ENCODE data around the gene FMR1NB. TPM values are rescaled to one million over a fixed set of nuclear protein-coding genes. Genes with fewer than 3 reads are reported as not detected.

Gene FMR1NB
- total RNA-seq, 2 experiments from 2014 or later = not detected

GRCh38 chrX:147960722-147961121 lies 20.4 kb upstream of the FMR1NB start:
- no peaks in the 10 kb centered on the region for H3K4me1 Mint-ChIP-seq (ENCODE audit: low read depth)
- no peak overlapping the region for H3K27ac Mint-ChIP-seq
- ChIA-PET CTCF (no interaction called here), POLR2A (no interaction called here)
- H3K4me3 ChIP-seq (ENCODE audit: low read length) = no peak overlapping the region
- DNase-seq = no peak
- no peak for ATAC-seq (ENCODE audit: poor library complexity)
- no peaks in the 10 kb centered on the region for H3K36me3 Mint-ChIP-seq (ENCODE audit: low read depth)
- intact Hi-C loops (cut with DNase I, micrococcal nuclease) = no loop called here
- no peak overlapping the region for H3K27ac ChIP-seq (ENCODE audit: low read depth in 1 of 2, low read length in 2 of 2)
- no peaks in the 10 kb centered on the region for H3K9me3 ChIP-seq (ENCODE audit: control insufficient read depth in 1 of 2, insufficient read depth in 1 of 2, low read length in 2 of 2)
- H3K27me3 ChIP-seq (ENCODE audit: control insufficient read depth in 1 of 2, insufficient read depth in 2 of 2, low read length in 2 of 2) = no peaks in the 10 kb centered on the region
- no peaks in the 10 kb centered on the region for H3K36me3 ChIP-seq (ENCODE audit: insufficient read depth, low read length)
- no peaks in the 10 kb centered on the region for H3K9me3 Mint-ChIP-seq
- no peak overlapping the region for H3K4me3 Mint-ChIP-seq
- TF ChIP-seq, protein P1, sequence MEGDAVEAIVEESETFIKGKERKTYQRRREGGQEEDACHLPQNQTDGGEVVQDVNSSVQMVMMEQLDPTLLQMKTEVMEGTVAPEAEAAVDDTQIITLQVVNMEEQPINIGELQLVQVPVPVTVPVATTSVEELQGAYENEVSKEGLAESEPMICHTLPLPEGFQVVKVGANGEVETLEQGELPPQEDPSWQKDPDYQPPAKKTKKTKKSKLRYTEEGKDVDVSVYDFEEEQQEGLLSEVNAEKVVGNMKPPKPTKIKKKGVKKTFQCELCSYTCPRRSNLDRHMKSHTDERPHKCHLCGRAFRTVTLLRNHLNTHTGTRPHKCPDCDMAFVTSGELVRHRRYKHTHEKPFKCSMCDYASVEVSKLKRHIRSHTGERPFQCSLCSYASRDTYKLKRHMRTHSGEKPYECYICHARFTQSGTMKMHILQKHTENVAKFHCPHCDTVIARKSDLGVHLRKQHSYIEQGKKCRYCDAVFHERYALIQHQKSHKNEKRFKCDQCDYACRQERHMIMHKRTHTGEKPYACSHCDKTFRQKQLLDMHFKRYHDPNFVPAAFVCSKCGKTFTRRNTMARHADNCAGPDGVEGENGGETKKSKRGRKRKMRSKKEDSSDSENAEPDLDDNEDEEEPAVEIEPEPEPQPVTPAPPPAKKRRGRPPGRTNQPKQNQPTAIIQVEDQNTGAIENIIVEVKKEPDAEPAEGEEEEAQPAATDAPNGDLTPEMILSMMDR (IDR thresholded peaks at IDR 0.05) = no peak
- peaks cover 19% of the 10 kb centered on the region for H3K27me3 Mint-ChIP-seq
- no peaks in the 10 kb centered on the region for H3K4me1 ChIP-seq (ENCODE audit: insufficient read depth, low read length)

GRCh38 chrX:147962476-147962875 lies 18.7 kb upstream of the FMR1NB start:
- peaks cover 19% of the 10 kb centered on the region for H3K27me3 Mint-ChIP-seq
- TF ChIP-seq, protein P1 (IDR thresholded peaks at IDR 0.05) = no peak
- H3K27ac ChIP-seq (ENCODE audit: low read depth in 1 of 2, low read length in 2 of 2) = no peak overlapping the region
- no peaks in the 10 kb centered on the region for H3K36me3 Mint-ChIP-seq (ENCODE audit: low read depth)
- ChIA-PET CTCF (interaction anchor here (1.1 kb wide), 1 partner anchor 13 kb away, joined by 3 read pairs; no protein-coding TSS in a partner anchor), POLR2A (no interaction called here)
- intact Hi-C loops (cut with DNase I, micrococcal nuclease) = no loop called here
- H3K9me3 Mint-ChIP-seq = no peaks in the 10 kb centered on the region
- no peaks in the 10 kb centered on the region for H3K27me3 ChIP-seq (ENCODE audit: control insufficient read depth in 1 of 2, insufficient read depth in 2 of 2, low read length in 2 of 2)
- no peaks in the 10 kb centered on the region for H3K9me3 ChIP-seq (ENCODE audit: control insufficient read depth in 1 of 2, insufficient read depth in 1 of 2, low read length in 2 of 2)
- H3K4me3 Mint-ChIP-seq = no peak overlapping the region
- no peak for ATAC-seq (ENCODE audit: poor library complexity)
- no peaks in the 10 kb centered on the region for H3K4me1 ChIP-seq (ENCODE audit: insufficient read depth, low read length)
- no peak overlapping the region for H3K4me3 ChIP-seq (ENCODE audit: low read length)
- no peak for DNase-seq
- no peaks in the 10 kb centered on the region for H3K36me3 ChIP-seq (ENCODE audit: insufficient read depth, low read length)
- no peaks in the 10 kb centered on the region for H3K4me1 Mint-ChIP-seq (ENCODE audit: low read depth)
- no peak overlapping the region for H3K27ac Mint-ChIP-seq

GRCh38 chrX:147978931-147979330 lies 2.2 kb upstream of the FMR1NB start:
- H3K27me3 ChIP-seq (ENCODE audit: control insufficient read depth in 1 of 2, insufficient read depth in 2 of 2, low read length in 2 of 2) = no peaks in the 10 kb centered on the region

More at GRCh38 chrX:147978931-147979330, 2.2 kb upstream of the FMR1NB start:
- POLR2A ChIA-PET = no interaction called here
- ATAC-seq (ENCODE audit: poor library complexity) (no peak), DNase-seq (no peak)
- H3K36me3 ChIP-seq (ENCODE audit: insufficient read depth, low read length) = no peaks in the 10 kb centered on the region
- H3K4me1 ChIP-seq (ENCODE audit: insufficient read depth, low read length) = no peaks in the 10 kb centered on the region
- Mint-ChIP-seq H3K4me3 (no peak overlapping the region), H3K9me3 (no peaks in the 10 kb centered on the region), H3K4me1 (ENCODE audit: low read depth) (no peaks in the 10 kb centered on the region), H3K27me3 (no peaks in the 10 kb centered on the region), H3K27ac (no peak overlapping the region), H3K36me3 (ENCODE audit: low read depth) (no peaks in the 10 kb centered on the region)
- TF ChIP-seq, protein P1 (IDR thresholded peaks at IDR 0.05) = no peak
- H3K9me3 ChIP-seq (ENCODE audit: control insufficient read depth in 1 of 2, insufficient read depth in 1 of 2, low read length in 2 of 2) = peaks cover 0 to 8% of the 10 kb centered on the region in 2 experiments
- intact Hi-C loops (cut with DNase I, micrococcal nuclease) = no loop called here
- H3K4me3 ChIP-seq (ENCODE audit: low read length) = no peak overlapping the region
- H3K27ac ChIP-seq (ENCODE audit: low read depth in 1 of 2, low read length in 2 of 2) = no peak overlapping the region
- CTCF ChIA-PET = no interaction called here

All from CD4-positive, alpha-beta T cell (primary cell).